GM19351 (cell line): ENCODE measurements around the gene HYKK.
"Not testable (repeated sequence)": the region's sequence is repeated elsewhere in the genome, so short reads cannot be mapped to it uniquely, and the experiment has no call there.

Experiments
- ATAC-seq: cut with Tn5 transposase; IDR thresholded peaks from one replicate; pipeline ENCODE4 v1.9.1; 2021; ENCODE audit warnings: mild to moderate bottlenecking, moderate library complexity; ENCODE audit not compliant: unreplicated experiment

The HYKK gene

GRCh38 chr15:78506971-78507830, at the start of gene HYKK:
Gene HYKK, plus strand, starts transcription at chr15:78507577. Its CDS starts 5,512 bp downstream, at chr15:78513089.
- ATAC-seq: peak; percentile 91

GRCh38 chr15:78460737-78461136, 46.6 kb upstream of the HYKK start:
- ATAC-seq: no peak

GRCh38 chr15:78461171-78461888, 46.0 kb upstream of the HYKK start:
- no peak for ATAC-seq

GRCh38 chr15:78469031-78469430, 38.3 kb upstream of the HYKK start:
- no peak for ATAC-seq

- ATAC-seq: no peak
Measured at GRCh38 chr15:78477295-78477694, 30.1 kb upstream of the HYKK start.

- ATAC-seq: no peak
Measured at GRCh38 chr15:78479650-78480049, 27.7 kb upstream of the HYKK start.

GRCh38 chr15:78481917-78482316, 25.5 kb upstream of the HYKK start:
- ATAC-seq: no peak

GRCh38 chr15:78492872-78493271, 14.5 kb upstream of the HYKK start:
- no peak for ATAC-seq

- ATAC-seq: no peak
Measured at GRCh38 chr15:78501857-78502256, 5.5 kb upstream of the HYKK start.

- ATAC-seq: no peak
Measured at GRCh38 chr15:78502641-78503040, 4.7 kb upstream of the HYKK start.

GRCh38 chr15:78507831-78508160, 419 bp downstream of the HYKK start:
- ATAC-seq: peak; percentile 26

- ATAC-seq: no peak
Measured at GRCh38 chr15:78508272-78508671, 895 bp downstream of the HYKK start.

- no peak for ATAC-seq
Measured at GRCh38 chr15:78509726-78510312, 2.4 kb downstream of the HYKK start.

- ATAC-seq: not testable (repeated sequence)
Measured at GRCh38 chr15:78520035-78520434, 12.7 kb downstream of the HYKK start.

GRCh38 chr15:78524230-78524629, 16.9 kb downstream of the HYKK start:
- no peak for ATAC-seq

- no peak for ATAC-seq
Measured at GRCh38 chr15:78527325-78527724, 19.9 kb downstream of the HYKK start.

- no peak for ATAC-seq
Measured at GRCh38 chr15:78533331-78533730, 26.0 kb downstream of the HYKK start.

GRCh38 chr15:78536134-78536533, 28.8 kb downstream of the HYKK start:
- no peak for ATAC-seq

- ATAC-seq: no peak
Measured at GRCh38 chr15:78537266-78537905, 30.0 kb downstream of the HYKK start.

GRCh38 chr15:78538358-78538757, 31.0 kb downstream of the HYKK start:
- ATAC-seq: no peak

GRCh38 chr15:78539464-78540140, 32.2 kb downstream of the HYKK start:
- ATAC-seq: not testable (repeated sequence)
